Measurements from ENCODE around the gene MMP28.
"Not testable (repeated sequence)": the region's sequence is repeated elsewhere in the genome, so short reads cannot be mapped to it uniquely, and the experiment has no call there.

Gene MMP28

DNA sequence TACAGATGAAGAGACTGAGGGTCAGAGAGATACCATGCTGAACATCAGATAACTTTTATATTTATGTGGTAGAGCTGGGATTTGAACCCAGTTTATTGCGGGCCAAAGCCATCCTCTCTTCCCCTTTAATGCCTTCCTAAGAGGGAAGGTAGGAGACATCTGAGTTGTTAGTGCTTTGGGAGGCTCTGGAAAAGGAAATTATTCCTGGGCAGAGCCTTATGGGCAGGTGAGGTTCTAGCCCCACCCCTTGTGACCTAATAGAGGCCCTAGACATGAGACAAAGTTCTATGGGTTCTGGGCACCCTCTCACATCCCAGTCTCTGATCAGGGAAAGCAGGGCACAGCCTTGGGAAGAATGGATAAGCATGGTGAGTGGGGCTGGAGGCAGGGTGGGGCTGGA is 34.9 kb downstream of the MMP28 start, which contains the start of gene C17orf50:
Gene C17orf50, plus strand, starts transcription at position 301 of the 400 bp plus-strand sequence. Its CDS starts 55 bp downstream, at position 356.
- no peak within 1 kb of the TSS for H3K4me3 ChIP-seq (ENCODE audit: low read length)
- H3K9ac ChIP-seq (ENCODE audit: low read length): no peak within 1 kb of the TSS
- H3K27me3 ChIP-seq (ENCODE audit: control insufficient read depth, insufficient read depth, low read length): no peaks in the 10 kb centered on the region
- no peaks in the 10 kb centered on the region for H3K36me3 ChIP-seq (ENCODE audit: control insufficient read depth, insufficient read depth, low read length)
- H3K4me1 ChIP-seq (ENCODE audit: control insufficient read depth, insufficient read depth, low read length): peaks cover 16% of the 10 kb centered on the region
- no peaks in the 10 kb centered on the region for H3K9me3 ChIP-seq (ENCODE audit: control insufficient read depth, low read length)

DNA sequence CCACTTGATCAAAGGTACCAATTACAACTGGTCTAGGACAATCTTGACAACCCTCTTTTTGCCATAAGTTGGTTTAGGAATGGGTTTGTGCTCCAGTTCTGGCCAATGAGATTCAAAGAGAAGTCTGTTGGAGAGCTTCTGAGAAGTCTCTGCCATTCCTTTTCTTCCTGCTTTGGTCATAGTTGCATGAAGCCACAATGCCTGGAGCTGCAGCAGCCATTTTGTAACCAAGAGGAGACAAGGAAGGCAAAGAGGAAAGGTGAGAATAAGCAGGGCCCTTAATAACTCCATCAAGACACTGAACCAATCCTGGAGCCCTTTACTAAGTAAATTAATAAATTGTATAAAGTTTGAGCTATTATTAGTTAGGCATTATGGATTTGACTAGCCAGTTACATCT is 38.2 kb downstream of the MMP28 start:
- Histone ChIP-seq H3K27me3 (ENCODE audit: control insufficient read depth, insufficient read depth, low read length) (peaks cover 11% of the 10 kb centered on the region), H3K4me1 (ENCODE audit: control insufficient read depth, insufficient read depth, low read length) (peaks cover 7% of the 10 kb centered on the region), H3K9ac (ENCODE audit: low read length) (no peak overlapping the region), H3K9me3 (ENCODE audit: control insufficient read depth, low read length) (no peaks in the 10 kb centered on the region), H3K36me3 (ENCODE audit: control insufficient read depth, insufficient read depth, low read length) (no peaks in the 10 kb centered on the region), H3K4me3 (ENCODE audit: low read length) (no peak overlapping the region)

DNA sequence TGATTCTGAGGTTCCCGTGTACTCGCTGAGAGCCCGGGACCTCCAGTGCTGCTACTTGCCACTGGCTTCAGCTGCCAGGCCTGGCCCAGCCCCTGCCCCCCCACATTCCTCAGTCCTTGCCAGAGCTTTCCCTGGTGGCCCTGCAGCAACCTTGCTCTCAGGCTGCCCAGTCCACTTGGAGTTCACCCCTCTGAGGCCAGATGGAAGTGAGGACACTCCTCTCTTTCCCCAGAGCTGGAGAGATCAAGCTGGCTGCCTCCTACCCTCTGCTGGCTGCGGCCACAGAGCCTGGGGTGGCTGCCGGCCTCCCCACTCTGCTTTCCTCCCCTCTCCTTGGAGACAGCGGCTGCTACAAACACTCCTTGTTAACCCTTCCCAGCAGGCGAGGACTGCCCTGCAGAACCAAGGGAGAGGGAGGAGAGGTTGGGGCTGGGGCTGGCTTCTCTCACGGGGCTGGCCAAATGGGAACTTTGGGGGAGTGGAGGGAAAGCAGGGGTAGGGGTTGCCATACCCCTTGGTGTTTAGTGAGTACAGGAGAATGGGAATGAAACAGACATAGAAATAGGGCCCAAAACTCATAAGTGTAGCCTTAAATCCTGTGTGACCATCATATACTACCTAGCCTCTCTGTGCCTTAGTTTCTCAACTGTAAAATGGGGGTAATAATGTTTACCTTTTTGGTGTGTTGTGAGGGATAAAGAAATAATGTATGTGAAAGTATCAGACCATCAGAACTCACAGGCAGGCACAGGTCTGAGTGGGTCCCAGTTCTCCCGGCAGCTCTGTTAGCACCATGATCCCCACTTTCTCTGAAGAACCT is 42.3 kb downstream of the MMP28 start, which contains the start of gene GAS2L2:
Gene GAS2L2, minus strand, starts transcription at position 295 of the 820 bp plus-strand sequence. CDS start 389 bp downstream, outside the sequence.
- Histone ChIP-seq H3K4me3 (ENCODE audit: low read length) (no peak within 1 kb of the TSS), H3K4me1 (ENCODE audit: control insufficient read depth, insufficient read depth, low read length) (peaks cover 30% of the 10 kb centered on the region), H3K27me3 (ENCODE audit: control insufficient read depth, insufficient read depth, low read length) (peaks cover 36% of the 10 kb centered on the region), H3K9me3 (ENCODE audit: control insufficient read depth, low read length) (no peaks in the 10 kb centered on the region), H3K36me3 (ENCODE audit: control insufficient read depth, insufficient read depth, low read length) (no peaks in the 10 kb centered on the region), H3K9ac (ENCODE audit: low read length) (no peak within 1 kb of the TSS)

DNA sequence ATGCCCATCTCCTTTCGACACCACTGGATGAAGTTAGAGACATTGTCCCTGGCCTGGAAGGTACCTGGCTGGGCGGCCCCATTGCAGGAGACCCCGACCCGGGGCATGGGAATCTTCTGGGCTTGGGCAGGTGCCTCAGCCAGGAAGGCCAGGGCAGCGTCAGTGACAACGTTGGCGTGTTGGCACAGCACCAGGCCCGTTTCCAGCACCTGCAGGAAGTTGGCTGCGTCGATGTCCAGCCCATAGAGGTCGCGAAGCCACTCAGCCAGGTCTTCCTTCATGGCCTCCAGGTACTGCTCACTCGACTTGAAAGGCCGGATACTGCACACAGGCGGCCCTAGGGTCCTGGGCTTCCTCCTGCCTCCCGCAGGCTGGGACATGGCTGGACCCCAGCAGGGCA is 43.0 kb downstream of the MMP28 start:
- Histone ChIP-seq H3K9ac (ENCODE audit: low read length) (no peak overlapping the region), H3K9me3 (ENCODE audit: control insufficient read depth, low read length) (no peaks in the 10 kb centered on the region), H3K36me3 (ENCODE audit: control insufficient read depth, insufficient read depth, low read length) (no peaks in the 10 kb centered on the region), H3K4me3 (ENCODE audit: low read length) (no peak overlapping the region), H3K27me3 (ENCODE audit: control insufficient read depth, insufficient read depth, low read length) (peaks cover 36% of the 10 kb centered on the region), H3K4me1 (ENCODE audit: control insufficient read depth, insufficient read depth, low read length) (peaks cover 36% of the 10 kb centered on the region)

DNA sequence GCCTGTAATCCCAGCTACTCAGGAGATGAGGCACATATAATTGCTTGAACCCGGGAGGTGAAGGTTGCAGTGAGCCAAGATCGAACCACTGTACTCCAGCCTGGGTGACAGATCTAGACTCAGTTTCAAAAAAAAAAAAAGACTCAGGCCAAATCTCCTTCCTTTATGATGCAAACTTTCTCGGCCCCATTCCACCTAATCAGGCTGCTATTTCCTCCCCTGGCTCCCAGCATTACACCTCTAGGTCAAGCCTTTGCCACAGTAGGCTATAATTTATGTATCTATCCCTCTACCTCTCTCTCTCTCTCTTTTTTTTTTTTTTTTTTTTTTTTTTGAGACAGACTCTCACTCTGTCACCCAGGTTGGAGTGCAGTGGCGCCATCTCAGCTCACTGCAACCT is 43.9 kb downstream of the MMP28 start:
- H3K36me3 ChIP-seq (ENCODE audit: control insufficient read depth, insufficient read depth, low read length); H3K9ac ChIP-seq (ENCODE audit: low read length); H3K4me3 ChIP-seq (ENCODE audit: low read length); H3K9me3 ChIP-seq (ENCODE audit: control insufficient read depth, low read length): not testable (repeated sequence)
- peaks cover 39% of the 10 kb centered on the region for H3K4me1 ChIP-seq (ENCODE audit: control insufficient read depth, insufficient read depth, low read length)
- peaks cover 38% of the 10 kb centered on the region for H3K27me3 ChIP-seq (ENCODE audit: control insufficient read depth, insufficient read depth, low read length)

DNA sequence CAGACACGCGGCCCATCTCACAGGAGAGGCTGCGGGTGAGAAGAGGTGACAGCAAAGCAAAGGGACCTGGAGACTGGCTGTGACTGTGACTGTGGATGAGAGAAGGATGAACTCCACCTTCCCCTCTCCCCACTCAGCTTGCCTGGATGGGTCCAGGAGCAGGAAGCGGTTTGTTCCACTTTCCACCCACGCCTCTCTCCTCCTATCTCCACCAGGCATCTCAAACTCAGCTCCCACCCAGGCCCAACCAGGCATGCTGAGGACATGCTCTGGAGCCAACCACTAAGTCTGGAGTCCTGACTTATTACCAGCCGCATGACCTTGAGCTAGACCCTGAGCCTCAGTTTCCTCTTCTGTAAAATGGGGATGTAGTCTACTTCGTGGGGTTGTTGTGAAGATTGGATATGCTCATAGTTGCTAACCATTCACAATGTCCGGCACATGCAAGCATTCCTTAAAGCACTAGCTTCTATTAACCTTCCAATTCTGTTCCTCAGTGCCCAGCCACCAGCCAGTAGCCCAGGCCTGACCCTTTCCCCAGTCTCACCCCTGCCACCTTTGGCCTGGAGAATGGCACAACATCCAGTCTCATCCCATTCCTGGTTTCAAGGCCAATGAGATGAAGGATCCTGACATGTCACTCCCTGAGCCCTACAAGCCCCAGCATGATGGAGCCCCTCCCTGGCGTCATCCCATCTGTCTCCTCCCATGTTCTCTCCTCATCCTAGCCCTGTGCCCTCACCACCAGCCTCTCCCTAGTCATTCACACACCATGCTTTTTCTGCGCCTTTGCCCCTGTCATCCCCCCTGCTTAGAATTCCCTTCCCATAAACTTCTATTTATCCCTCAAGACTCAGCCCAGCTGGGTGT is 44.7 kb downstream of the MMP28 start:
- H3K9ac ChIP-seq (ENCODE audit: low read length): no peak overlapping the region
- no peaks in the 10 kb centered on the region for H3K36me3 ChIP-seq (ENCODE audit: control insufficient read depth, insufficient read depth, low read length)
- no peaks in the 10 kb centered on the region for H3K9me3 ChIP-seq (ENCODE audit: control insufficient read depth, low read length)
- peaks cover 40% of the 10 kb centered on the region for H3K27me3 ChIP-seq (ENCODE audit: control insufficient read depth, insufficient read depth, low read length)
- no peak overlapping the region for H3K4me3 ChIP-seq (ENCODE audit: low read length)
- H3K4me1 ChIP-seq (ENCODE audit: control insufficient read depth, insufficient read depth, low read length): peaks cover 39% of the 10 kb centered on the region

DNA sequence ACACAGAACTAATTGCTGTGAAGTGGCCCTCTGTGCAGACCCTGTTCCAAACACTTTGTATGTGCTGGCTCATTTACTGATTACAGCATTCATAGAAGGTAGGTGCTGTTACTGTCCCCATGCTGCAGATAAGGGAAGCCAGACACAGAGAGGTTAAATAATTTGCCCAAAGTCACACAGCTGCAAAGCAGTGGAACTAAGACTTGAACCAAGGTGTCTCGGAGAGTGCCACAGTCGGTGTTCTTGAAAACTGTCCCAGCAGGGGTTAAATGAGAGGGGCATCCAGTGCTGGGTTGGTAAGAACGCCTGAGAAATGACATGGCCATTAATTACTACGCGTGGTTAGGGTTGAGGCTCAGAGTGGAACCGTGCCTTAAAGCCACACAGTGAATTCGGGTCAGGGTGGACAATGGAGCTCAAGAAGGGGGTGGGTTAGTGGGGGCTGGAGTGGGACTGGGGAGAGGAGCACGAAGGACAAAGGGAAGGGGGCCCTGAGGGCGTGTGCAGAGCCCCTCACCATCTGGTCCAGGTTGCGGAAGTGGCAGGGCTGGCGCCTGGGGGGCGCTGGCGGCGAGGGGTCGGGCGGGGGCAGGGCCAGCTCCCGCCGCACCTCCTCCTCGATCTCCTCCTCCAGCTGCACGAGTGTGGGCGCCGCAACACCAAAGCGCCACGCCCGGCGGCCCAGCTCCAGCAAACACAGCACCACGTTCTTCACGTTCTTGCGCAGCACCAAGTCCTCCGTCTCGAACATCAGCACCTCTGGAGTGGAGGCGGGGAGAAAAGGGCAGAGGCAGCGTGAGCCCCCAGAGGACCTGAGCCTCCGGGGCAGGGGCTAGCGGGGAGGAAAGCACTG is 45.7 kb downstream of the MMP28 start:
- Histone ChIP-seq H3K27me3 (ENCODE audit: control insufficient read depth, insufficient read depth, low read length) (peaks cover 40% of the 10 kb centered on the region), H3K9me3 (ENCODE audit: control insufficient read depth, low read length) (no peaks in the 10 kb centered on the region), H3K9ac (ENCODE audit: low read length) (no peak overlapping the region), H3K4me1 (ENCODE audit: control insufficient read depth, insufficient read depth, low read length) (peaks cover 39% of the 10 kb centered on the region), H3K36me3 (ENCODE audit: control insufficient read depth, insufficient read depth, low read length) (no peaks in the 10 kb centered on the region), H3K4me3 (ENCODE audit: low read length) (no peak overlapping the region)

DNA sequence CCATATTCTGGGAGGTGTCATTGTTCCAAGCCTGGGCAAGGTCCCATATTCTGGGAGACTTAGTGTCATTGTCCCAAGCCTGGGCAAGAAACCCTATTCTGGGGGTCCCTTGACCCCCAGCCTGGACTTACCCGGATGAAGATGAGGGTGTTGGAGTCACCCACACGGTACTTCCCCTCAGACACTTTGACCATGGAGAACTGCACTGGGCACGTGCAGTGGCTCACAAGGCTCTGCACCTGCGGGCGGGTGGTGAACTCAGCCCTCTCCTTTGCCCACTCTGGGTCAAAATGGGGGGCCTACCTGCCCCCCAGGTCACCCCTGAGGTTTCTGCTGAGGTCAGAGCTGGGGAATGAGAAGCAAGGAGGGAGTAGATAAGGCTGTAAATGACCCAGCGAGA is 46.5 kb downstream of the MMP28 start:
- Histone ChIP-seq H3K4me3 (ENCODE audit: low read length) (no peak overlapping the region), H3K27me3 (ENCODE audit: control insufficient read depth, insufficient read depth, low read length) (peaks cover 40% of the 10 kb centered on the region), H3K4me1 (ENCODE audit: control insufficient read depth, insufficient read depth, low read length) (peaks cover 39% of the 10 kb centered on the region)

DNA sequence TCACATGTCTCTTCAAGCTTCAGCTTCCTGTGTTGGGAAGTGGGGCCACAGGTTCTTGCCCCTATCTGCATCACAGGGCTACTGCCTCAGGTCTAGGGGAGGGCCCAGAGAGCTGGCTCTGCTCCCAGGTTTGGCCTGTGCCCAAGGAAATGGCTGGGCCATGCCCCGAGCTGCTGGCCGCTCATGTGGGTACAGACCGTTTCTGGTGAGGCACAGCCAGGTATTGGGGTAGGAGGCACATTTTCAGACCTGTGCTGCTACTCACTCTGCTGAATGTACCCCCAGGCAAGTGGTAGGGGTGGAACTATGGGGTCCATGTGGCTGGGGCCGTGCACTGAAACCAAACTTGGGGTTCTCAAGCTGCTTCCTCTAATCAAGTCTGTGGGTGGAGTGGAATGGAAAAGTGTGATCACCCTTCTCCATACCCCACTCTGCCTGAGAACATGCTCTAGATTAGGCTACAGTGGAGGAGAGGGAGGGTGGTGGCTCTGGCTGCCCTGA is 47.0 kb downstream of the MMP28 start:
- H3K27me3 ChIP-seq (ENCODE audit: control insufficient read depth, insufficient read depth, low read length): peaks cover 44% of the 10 kb centered on the region
- no peaks in the 10 kb centered on the region for H3K36me3 ChIP-seq (ENCODE audit: control insufficient read depth, insufficient read depth, low read length)
- peaks cover 39% of the 10 kb centered on the region for H3K4me1 ChIP-seq (ENCODE audit: control insufficient read depth, insufficient read depth, low read length)
- H3K4me3 ChIP-seq (ENCODE audit: low read length): no peak overlapping the region
- H3K9me3 ChIP-seq (ENCODE audit: control insufficient read depth, low read length): no peaks in the 10 kb centered on the region
- no peak overlapping the region for H3K9ac ChIP-seq (ENCODE audit: low read length)

More for the DNA sequence above, 46.5 kb downstream of the MMP28 start:
- Histone ChIP-seq H3K9ac (ENCODE audit: low read length) (no peak overlapping the region), H3K9me3 (ENCODE audit: control insufficient read depth, low read length) (no peaks in the 10 kb centered on the region), H3K36me3 (ENCODE audit: control insufficient read depth, insufficient read depth, low read length) (no peaks in the 10 kb centered on the region)

DNA sequence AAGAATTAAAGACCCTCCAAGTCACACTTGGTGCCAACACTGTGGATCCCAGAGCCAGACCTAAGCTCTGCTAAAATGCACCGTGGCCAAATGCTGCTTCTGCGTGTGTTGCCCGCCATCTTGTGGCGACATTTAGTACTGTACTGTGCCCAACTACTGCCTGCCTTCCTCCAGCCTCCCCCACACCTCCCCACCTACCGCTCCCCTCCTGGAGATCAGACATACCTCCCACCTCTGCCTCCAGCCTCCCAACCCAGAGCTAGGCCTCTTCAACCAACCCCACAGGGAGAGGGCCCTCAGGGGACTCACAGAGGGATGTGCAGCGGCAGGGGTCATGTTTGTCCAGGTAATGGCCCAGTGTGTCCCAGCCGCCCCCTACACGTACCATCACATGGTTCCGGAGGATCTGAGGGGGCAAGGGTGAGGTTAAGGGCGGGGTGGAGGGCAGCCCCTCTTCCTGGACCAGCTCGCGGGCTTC is 47.9 kb downstream of the MMP28 start:
- no peak overlapping the region for H3K4me3 ChIP-seq (ENCODE audit: low read length)
- peaks cover 44% of the 10 kb centered on the region for H3K27me3 ChIP-seq (ENCODE audit: control insufficient read depth, insufficient read depth, low read length)
- no peaks in the 10 kb centered on the region for H3K9me3 ChIP-seq (ENCODE audit: control insufficient read depth, low read length)
- no peaks in the 10 kb centered on the region for H3K36me3 ChIP-seq (ENCODE audit: control insufficient read depth, insufficient read depth, low read length)
- peaks cover 35% of the 10 kb centered on the region for H3K4me1 ChIP-seq (ENCODE audit: control insufficient read depth, insufficient read depth, low read length)
- H3K9ac ChIP-seq (ENCODE audit: low read length): no peak overlapping the region

DNA sequence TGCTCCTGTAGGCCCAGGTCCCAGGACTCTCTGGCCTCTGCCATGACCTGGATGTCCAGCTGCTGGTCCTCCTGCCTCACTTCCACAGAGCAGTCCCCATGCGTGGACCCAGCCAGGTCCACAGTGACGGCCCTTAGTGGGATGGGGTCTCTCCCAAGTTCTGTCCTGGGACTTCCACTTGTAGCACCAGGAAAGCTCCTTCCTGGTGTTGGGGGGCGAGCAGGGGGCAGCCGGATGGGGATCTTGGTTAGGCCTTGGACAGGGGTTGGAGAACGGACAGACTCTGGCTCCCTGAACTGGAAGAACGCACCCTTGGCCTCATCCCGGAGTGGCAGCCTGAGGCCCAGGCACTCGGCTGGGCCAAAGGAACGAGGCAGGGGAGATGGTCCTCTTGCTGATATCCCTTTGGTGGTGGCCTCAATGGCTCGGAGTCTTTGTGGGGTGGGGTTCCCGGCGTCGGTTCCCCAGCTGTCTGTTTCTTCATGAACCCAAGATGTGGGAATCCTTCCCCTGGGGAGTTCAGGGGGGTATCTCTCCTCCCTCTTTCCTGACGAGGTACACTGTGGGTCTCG is 49.6 kb downstream of the MMP28 start:
- Histone ChIP-seq H3K4me1 (ENCODE audit: control insufficient read depth, insufficient read depth, low read length) (peaks cover 35% of the 10 kb centered on the region), H3K27me3 (ENCODE audit: control insufficient read depth, insufficient read depth, low read length) (peaks cover 55% of the 10 kb centered on the region)

More for the DNA sequence above, 49.6 kb downstream of the MMP28 start:
- Histone ChIP-seq H3K36me3 (ENCODE audit: control insufficient read depth, insufficient read depth, low read length) (no peaks in the 10 kb centered on the region), H3K9me3 (ENCODE audit: control insufficient read depth, low read length) (no peaks in the 10 kb centered on the region), H3K4me3 (ENCODE audit: low read length) (no peak overlapping the region), H3K9ac (ENCODE audit: low read length) (no peak overlapping the region)
